GM18858 (cell line): ENCODE measurements around the gene ZNF484.
"Not testable (repeated sequence)": the region's sequence is repeated elsewhere in the genome, so short reads cannot be mapped to it uniquely, and the experiment has no call there.

Experiments used
- ATAC-seq: cut with Tn5 transposase; IDR thresholded peaks from one replicate; pipeline ENCODE4 v1.9.1; 2021; ENCODE audit not compliant: unreplicated experiment

ZNF484 gene

DNA sequence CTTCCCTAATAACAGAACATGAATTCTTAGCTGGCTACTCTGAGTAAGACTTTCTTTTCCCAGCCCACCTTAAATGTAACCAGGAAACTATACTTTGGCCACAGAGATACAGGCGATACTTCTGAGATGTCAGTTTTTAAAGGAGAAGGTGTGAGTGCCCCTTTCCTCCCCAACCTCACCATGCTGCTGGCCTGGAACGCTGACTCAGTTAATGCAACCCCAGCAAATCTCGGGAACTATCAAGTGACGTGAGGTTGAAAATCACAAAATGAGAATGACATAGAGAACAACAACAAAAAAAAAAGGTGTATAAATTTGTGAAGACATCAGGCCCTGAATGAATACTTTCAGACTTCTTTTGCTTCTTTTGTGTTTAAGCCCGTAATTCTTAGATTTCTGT, 13.7 kb downstream of the ZNF484 start:
- no peak for ATAC-seq

DNA sequence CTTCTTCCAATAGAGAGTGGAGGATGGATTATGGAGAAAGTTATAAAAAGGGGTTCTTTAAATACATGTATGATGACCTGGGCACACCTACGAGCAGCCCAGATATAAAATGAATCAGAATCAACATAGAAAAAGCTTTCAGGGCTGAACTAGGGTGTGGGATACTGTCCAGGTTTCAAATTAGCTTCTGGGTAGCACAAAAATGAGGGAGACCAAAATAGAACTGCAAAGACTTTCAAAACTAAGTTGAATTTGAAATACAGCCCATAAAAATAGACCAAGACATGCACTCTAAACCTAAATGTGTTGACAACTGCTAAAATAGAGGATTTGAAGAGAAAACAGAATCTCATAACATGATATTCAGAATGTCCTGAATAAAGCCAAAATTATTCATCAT, 17.0 kb downstream of the ZNF484 start:
- ATAC-seq = no peak

- no peak for ATAC-seq
Observed at GRCh38 chr9:92857236-92857635, 20.6 kb downstream of the ZNF484 start.

GRCh38 chr9:92853716-92854115, 24.1 kb downstream of the ZNF484 start:
- no peak for ATAC-seq

- no peak for ATAC-seq
Observed at GRCh38 chr9:92850898-92851297, 26.9 kb downstream of the ZNF484 start.

- ATAC-seq = not testable (repeated sequence)
Observed at GRCh38 chr9:92848740-92849139, 29.1 kb downstream of the ZNF484 start.

- no peak for ATAC-seq
Observed at GRCh38 chr9:92846662-92847145, 31.1 kb downstream of the ZNF484 start.

DNA sequence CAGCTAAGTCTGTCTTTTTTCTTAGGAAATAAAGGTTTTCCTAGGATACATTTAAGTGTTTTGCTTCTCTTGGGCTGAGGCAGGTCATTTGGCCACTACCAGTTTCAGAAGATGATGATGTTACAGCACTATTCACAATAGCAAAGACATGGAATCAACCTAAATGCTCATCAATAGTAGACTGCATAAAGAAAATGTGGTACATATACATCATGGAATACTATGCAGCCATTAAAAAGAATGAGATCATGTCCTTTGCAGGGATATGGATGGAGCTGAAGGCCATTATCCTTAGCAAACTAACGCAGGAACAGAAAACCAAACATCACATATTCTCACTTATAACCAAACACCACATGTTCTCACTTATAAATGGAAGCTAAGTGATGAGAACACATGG, 39.4 kb downstream of the ZNF484 start:
- ATAC-seq = not testable (repeated sequence)

DNA sequence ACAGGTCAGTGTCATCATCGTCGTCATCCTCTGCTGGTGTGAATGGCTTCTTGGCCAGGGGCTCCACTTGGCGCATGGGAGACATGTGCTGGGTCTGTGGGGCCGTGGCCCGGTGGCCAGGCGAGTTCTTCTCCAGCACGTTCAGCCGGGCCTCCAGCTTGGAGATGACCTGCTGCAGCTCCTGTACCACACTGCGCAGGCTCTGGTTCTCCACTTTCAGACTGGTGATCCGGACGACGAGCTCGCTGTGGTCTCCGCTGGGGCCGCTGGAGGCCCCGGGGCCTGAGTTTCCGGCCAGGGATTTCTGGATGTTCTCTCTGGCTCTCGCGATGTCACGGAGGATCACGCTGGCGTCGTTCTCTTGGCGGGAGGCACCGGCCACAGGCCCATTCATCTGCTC, 40.6 kb downstream of the ZNF484 start:
- no peak for ATAC-seq

DNA sequence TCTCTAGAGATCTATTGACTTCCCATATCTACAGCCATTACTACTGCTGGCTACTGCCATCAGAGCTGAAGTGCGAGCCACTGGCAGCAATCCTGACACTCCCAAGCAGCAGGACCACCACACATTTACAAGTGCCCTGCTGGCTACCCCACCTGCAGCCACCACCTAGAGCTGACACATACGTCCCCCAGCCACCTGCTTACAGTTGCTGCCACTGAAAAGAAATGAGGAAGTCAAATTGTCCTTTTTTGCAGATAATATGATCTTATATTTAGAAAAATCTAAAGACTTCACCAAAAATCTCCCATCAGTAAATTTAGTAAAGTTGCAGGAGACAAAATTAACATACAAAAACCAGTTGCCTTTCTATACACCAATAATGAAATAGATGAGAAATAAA, 48.4 kb downstream of the ZNF484 start:
- no peak for ATAC-seq

DNA sequence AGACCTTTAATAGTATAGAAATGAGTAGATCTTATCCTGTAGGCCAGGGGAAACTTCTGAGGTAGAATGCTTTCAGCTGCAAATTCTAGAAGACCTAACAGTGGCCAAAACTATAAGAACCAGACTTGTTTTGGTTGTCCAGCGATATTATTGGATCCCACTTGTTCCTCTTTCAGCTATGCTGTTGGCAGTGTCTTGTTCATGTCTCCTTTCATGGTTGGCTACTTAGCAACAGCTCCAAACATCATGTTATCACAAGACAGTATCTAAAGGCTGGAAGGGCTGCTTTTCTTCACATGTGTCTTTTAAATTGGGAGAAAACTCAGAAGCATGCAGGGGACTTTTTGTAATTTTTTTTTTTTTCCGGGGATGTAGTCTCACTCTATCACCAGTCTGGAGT, 52.8 kb downstream of the ZNF484 start:
- ATAC-seq = not testable (repeated sequence)

GRCh38 chr9:92820964-92821363, 56.9 kb downstream of the ZNF484 start:
- ATAC-seq = no peak

GRCh38 chr9:92819898-92820297, 57.9 kb downstream of the ZNF484 start:
- not testable (repeated sequence) for ATAC-seq

DNA sequence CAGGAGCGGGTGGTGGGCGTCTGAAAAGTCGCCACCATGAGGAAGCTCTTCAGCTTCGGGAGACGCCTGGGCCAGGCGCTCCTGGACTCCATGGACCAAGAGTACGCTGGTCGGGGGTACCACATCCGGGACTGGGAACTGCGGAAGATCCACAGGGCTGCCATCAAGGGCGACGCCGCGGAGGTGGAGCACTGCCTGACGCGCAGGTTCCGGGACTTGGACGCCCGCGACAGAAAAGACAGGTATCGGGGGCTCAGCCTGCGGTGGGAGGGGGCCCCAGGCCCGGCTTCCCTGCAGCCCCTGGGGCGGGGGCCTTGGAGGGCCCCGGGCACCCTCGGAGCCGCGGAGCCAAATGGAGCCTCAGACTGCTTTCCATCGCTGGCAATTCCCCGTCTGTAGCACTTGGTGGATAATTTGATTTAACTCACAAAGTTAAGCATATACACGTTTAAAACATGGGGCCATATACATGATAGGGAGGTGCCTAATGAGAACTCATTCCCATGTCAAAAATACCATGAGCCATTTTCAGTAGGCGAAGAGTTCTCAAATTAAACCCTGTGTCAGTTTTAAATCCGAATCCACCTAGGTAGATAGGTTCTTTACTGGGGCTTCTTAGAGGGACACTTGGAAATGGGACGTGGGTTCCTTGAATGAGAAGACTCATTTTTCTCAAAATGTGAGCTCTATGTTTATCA, 68.1 kb downstream of the ZNF484 start:
- not testable (repeated sequence) for ATAC-seq

GRCh38 chr9:92808726-92809451, 68.9 kb downstream of the ZNF484 start:
- ATAC-seq = no peak

- no peak for ATAC-seq
Observed at GRCh38 chr9:92807757-92808725, 69.8 kb downstream of the ZNF484 start.

- ATAC-seq = no peak
Observed at GRCh38 chr9:92807031-92807756, 70.6 kb downstream of the ZNF484 start.

DNA sequence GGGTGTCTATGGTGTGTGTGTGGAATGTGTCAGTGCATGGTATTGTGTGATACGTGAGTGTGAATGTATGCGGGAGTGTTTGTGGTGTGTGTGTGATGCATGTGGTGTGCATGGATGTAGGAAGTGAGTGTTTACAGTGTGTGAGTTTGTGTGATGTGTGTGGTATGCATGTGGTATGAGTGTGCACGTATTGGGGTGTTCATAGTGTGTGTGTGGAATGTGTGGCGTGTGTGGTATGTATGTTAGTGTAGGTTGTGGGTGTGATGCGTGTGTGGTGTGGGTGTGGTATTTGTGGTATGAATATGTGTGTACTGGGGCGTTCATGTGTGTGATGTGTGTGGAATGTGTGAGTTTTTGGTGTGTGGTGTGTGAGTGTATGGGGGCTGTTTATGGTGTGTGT, 73.1 kb downstream of the ZNF484 start:
- no peak for ATAC-seq

GRCh38 chr9:92798358-92798757, 79.5 kb downstream of the ZNF484 start:
- ATAC-seq = no peak

DNA sequence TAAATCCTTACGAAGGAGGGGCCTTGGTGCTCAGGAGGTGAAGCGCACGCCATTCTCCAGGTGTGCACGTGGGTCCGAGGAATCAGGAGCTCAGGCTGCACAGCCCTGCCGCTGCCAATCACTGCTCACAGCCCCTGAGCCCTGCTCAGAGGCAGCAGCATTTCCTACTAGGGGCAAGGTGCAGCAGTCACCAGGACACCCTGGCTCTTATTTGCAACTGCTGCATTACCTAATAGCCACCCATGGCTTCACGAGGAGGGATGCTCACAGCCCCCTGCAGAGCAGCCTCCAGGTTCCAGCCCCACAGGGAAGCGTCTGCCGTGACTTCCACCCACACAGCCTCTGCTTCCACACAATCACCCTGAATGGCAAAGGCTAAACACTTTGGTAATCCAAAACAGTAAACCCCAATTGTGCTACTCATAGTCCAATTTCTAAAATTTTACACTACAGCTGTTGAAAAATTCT, 81.5 kb downstream of the ZNF484 start:
- ATAC-seq = not testable (repeated sequence)
